GM12878 (cell line): ENCODE data around the gene NCF4. TPM values are rescaled to one million over a fixed set of nuclear protein-coding genes. Genes with fewer than 3 reads are reported as not detected.

Experiments
- BACH1 ChIP-seq: fragments of 450-650 bp; IDR thresholded peaks from 2 replicates; pipeline ENCODE4 v1.6.1; 2017; ENCODE audit warnings: mild to moderate bottlenecking, borderline replicate concordance
- CBFB ChIP-seq: IDR thresholded peaks from 2 replicates; pipeline ENCODE4 v1.6.1; 2016; ENCODE audit warnings: antibody characterized with exemption, low read depth
- CREM ChIP-seq: IDR thresholded peaks from 2 replicates; pipeline ENCODE4 v1.6.1; 2014; ENCODE audit warnings: antibody characterized with exemption, low read depth
- DPF2 ChIP-seq: fragments of 450-650 bp; IDR thresholded peaks from 2 replicates; pipeline ENCODE4 v1.6.1; 2017; ENCODE audit warnings: mild to moderate bottlenecking
- EGR1 ChIP-seq, 2 experiments: IDR thresholded peaks; 1 replicate in 1 of 2; 2 replicates in 1 of 2; pipeline ENCODE4 v1.6.1; 2011 to 2012; ENCODE audit warnings: low read depth in 2 of 2, low read length in 2 of 2, borderline replicate concordance in 1 of 2, mild to moderate bottlenecking in 1 of 2, moderate library complexity in 1 of 2
- ETV6 ChIP-seq, 2 experiments: fragments of 450-650 bp in 1 of 2; IDR thresholded peaks in 1 of 2; conservative IDR thresholded peaks in 1 of 2; 2 replicates each; pipeline ENCODE4 v1.6.1; 2014; ENCODE audit warnings: antibody characterized with exemption in 1 of 2, borderline replicate concordance in 1 of 2, low read depth in 1 of 2, mild to moderate bottlenecking in 1 of 2, moderate library complexity in 1 of 2
- GABPA ChIP-seq: IDR thresholded peaks from 2 replicates; pipeline ENCODE4 v1.6.1; 2014; ENCODE audit warnings: antibody characterized with exemption, low read depth, mild to moderate bottlenecking, inconsistent platforms
- JUNB ChIP-seq: IDR thresholded peaks from 2 replicates; pipeline ENCODE4 v1.6.1; 2016; ENCODE audit warnings: antibody characterized with exemption, mild to moderate bottlenecking
- KLF5 ChIP-seq: fragments of 450-650 bp; IDR thresholded peaks from 2 replicates; pipeline ENCODE4 v1.6.1; 2014; ENCODE audit warnings: mild to moderate bottlenecking; ENCODE audit not compliant: partially characterized antibody
- NFYA ChIP-seq: IDR thresholded peaks from 2 replicates; pipeline ENCODE4 v1.6.1; 2011; ENCODE audit warnings: low read depth, mild to moderate bottlenecking, low read length, improper control_type of control experiment, borderline replicate concordance
- POLR2A ChIP-seq: IDR thresholded peaks from 2 replicates; pipeline ENCODE4 v1.6.1; 2011; ENCODE audit warnings: low read depth, mild to moderate bottlenecking, low read length
- POLR2AphosphoS2 ChIP-seq: IDR thresholded peaks from 2 replicates; pipeline ENCODE4 v1.6.1; 2011; ENCODE audit warnings: low read depth, mild to moderate bottlenecking, low read length, improper control_type of control experiment, moderate library complexity
- RAD51 ChIP-seq: fragments of 450-650 bp; IDR thresholded peaks from 2 replicates; pipeline ENCODE4 v1.6.1; 2016; ENCODE audit warnings: moderate library complexity, mild to moderate bottlenecking, inconsistent platforms
- RFX5 ChIP-seq: IDR thresholded peaks from 2 replicates; pipeline ENCODE4 v1.6.1; 2011; ENCODE audit warnings: low read depth, low read length, improper control_type of control experiment
- SIN3A ChIP-seq: IDR thresholded peaks from 2 replicates; pipeline ENCODE4 v1.6.1; 2012; ENCODE audit warnings: low read depth, low read length, improper control_type of control experiment
- SPI1 ChIP-seq: IDR thresholded peaks from 2 replicates; pipeline ENCODE4 v1.6.1; 2011; ENCODE audit warnings: low read depth, mild to moderate bottlenecking, low read length, moderate library complexity, borderline replicate concordance; ENCODE audit not compliant: insufficient read depth
- SRF ChIP-seq, 2 experiments: IDR thresholded peaks; 2 replicates each; pipeline ENCODE4 v1.6.1; 2011; ENCODE audit warnings: low read depth in 2 of 2, low read length in 2 of 2, mild to moderate bottlenecking in 1 of 2, moderate library complexity in 1 of 2
- TAF1 ChIP-seq: IDR thresholded peaks from 2 replicates; pipeline ENCODE4 v1.6.1; 2011; ENCODE audit warnings: mild to moderate bottlenecking, low read depth, low read length, borderline replicate concordance
- polyA plus RNA-seq, 11 experiments: library from polyadenylated mRNA; depleted of rRNA in 4 of 11; unstranded in 6 of 11; stranded (reverse) in 5 of 11; fragments of >200 nt; fragmentation: Nextera tagmentation in 4 of 11; fragmentation: Illumina TruSeq in 1 of 11; extraction: Ambion mirVana in 4 of 11; extraction: Trizol in 1 of 11; gene quantifications; 1 replicate in 1 of 11; 2 replicates in 10 of 11; pipeline versions ENCODE4 v1.2.1 to v1.2.3, GENCODE V29; 2011 to 2016; ENCODE audit warnings: inconsistent platforms in 2 of 11, missing spikeins in 2 of 11, low read depth in 1 of 11
- total RNA-seq, 4 experiments: library from RNA; depleted of rRNA in 3 of 4; stranded (reverse); fragments of >200 nt in 3 of 4; fragmentation: Illumina TruSeq in 1 of 4; extraction: Trizol in 1 of 4; gene quantifications; 2 replicates each; pipeline versions ENCODE4 v1.2.1 to v1.2.3, GENCODE V29; 2013 to 2021
- TF ChIP-seq, protein P1 (sequence below): IDR thresholded peaks from 2 replicates; pipeline ENCODE4 v1.6.1; 2012; ENCODE audit warnings: improper control_type of control experiment, low read depth, low read length; ENCODE audit not compliant: insufficient replicate concordance
- TF ChIP-seq, protein P2 (sequence below): fragments of 450-650 bp; formaldehyde crosslinking; IDR thresholded peaks from 2 replicates; pipeline ENCODE4 v1.4.0; 2022; ENCODE audit warnings: mild to moderate bottlenecking, moderate library complexity
- TF ChIP-seq, protein P3 (sequence below): fragments of 450-650 bp; IDR thresholded peaks from 2 replicates; pipeline ENCODE4 v1.6.1; 2017; ENCODE audit warnings: low read depth, mild to moderate bottlenecking, moderate library complexity

The NCF4 gene
- total and polyA plus RNA-seq, 10 of the 15 experiments (the other 5 are each of a cell fraction or from before 2014, with no cell fraction given), result 22.9 to 136 (median 72.5) TPM

DNA sequence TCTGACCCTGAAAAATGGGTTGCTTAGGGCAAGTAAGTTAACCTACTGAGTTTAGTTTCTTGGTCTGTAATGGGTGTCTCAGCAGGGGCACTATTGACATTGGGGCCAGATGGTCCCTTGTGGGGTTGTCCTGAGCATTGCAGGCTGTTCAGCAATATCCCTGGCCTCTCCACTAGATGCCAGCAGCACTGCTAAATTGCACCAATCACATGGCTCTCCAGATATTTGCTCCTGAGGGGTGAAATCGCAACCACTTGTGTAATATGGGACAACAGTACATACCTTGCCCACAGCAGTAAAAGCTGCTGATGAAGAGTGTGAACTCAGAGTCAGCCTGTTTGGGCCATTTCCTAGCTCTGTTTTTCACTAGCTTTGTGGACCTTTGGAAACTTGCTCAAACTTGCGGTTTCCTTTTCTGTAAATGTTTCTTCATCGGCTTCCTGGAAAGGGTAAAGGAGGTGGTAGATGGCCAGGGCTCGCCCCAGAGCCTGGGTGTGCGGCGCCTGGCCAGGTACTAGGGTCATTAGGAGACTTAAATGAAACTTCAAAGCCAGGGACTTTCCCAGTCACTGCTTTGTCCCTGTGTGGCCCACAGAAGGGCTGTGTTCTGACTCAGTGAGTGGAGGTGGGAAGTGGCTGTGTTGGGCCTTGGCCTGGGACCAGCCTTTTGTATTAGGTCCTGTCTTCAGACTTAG is 13.0 kb downstream of the NCF4 start (continued):
- TF ChIP-seq, protein P1, sequence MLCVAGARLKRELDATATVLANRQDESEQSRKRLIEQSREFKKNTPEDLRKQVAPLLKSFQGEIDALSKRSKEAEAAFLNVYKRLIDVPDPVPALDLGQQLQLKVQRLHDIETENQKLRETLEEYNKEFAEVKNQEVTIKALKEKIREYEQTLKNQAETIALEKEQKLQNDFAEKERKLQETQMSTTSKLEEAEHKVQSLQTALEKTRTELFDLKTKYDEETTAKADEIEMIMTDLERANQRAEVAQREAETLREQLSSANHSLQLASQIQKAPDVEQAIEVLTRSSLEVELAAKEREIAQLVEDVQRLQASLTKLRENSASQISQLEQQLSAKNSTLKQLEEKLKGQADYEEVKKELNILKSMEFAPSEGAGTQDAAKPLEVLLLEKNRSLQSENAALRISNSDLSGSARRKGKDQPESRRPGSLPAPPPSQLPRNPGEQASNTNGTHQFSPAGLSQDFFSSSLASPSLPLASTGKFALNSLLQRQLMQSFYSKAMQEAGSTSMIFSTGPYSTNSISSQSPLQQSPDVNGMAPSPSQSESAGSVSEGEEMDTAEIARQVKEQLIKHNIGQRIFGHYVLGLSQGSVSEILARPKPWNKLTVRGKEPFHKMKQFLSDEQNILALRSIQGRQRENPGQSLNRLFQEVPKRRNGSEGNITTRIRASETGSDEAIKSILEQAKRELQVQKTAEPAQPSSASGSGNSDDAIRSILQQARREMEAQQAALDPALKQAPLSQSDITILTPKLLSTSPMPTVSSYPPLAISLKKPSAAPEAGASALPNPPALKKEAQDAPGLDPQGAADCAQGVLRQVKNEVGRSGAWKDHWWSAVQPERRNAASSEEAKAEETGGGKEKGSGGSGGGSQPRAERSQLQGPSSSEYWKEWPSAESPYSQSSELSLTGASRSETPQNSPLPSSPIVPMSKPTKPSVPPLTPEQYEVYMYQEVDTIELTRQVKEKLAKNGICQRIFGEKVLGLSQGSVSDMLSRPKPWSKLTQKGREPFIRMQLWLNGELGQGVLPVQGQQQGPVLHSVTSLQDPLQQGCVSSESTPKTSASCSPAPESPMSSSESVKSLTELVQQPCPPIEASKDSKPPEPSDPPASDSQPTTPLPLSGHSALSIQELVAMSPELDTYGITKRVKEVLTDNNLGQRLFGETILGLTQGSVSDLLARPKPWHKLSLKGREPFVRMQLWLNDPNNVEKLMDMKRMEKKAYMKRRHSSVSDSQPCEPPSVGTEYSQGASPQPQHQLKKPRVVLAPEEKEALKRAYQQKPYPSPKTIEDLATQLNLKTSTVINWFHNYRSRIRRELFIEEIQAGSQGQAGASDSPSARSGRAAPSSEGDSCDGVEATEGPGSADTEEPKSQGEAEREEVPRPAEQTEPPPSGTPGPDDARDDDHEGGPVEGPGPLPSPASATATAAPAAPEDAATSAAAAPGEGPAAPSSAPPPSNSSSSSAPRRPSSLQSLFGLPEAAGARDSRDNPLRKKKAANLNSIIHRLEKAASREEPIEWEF, result no peak
- TF ChIP-seq RAD51 (no peak), POLR2AphosphoS2 (no peak), GABPA (no peak), SPI1 (peak; percentile 56; the same call in 1 of the 2 replicates), TAF1 (no peak), POLR2A (no peak), EGR1 (IDR thresholded peaks at IDR 0.05; ENCODE audit: borderline replicate concordance in 1 of 2, low read depth in 2 of 2, low read length in 2 of 2) (no peak), SRF (IDR thresholded peaks at IDR 0.05; ENCODE audit: low read depth in 2 of 2, low read length in 2 of 2) (no peak), KLF5 (no peak), ETV6 (conservative IDR thresholded peaks at IDR 0.05 in 1 of 2, IDR thresholded peaks at IDR 0.05 in 1 of 2; ENCODE audit: borderline replicate concordance in 1 of 2, low read depth in 1 of 2) (peak in 1 of 2 experiments; percentile 80; a peak in 1 of 4 replicates), CREM (0 out of 2 replicates have a peak, but pooled peaks have one; percentile 28), CBFB (0 out of 2 replicates have a peak, but pooled peaks have one; percentile 67), RFX5 (no peak), SIN3A (no peak), NFYA (no peak), DPF2 (0 out of 2 replicates have a peak, but pooled peaks have one; percentile 68), BACH1 (no peak), JUNB (peak; percentile 66)
- TF ChIP-seq, protein P2, sequence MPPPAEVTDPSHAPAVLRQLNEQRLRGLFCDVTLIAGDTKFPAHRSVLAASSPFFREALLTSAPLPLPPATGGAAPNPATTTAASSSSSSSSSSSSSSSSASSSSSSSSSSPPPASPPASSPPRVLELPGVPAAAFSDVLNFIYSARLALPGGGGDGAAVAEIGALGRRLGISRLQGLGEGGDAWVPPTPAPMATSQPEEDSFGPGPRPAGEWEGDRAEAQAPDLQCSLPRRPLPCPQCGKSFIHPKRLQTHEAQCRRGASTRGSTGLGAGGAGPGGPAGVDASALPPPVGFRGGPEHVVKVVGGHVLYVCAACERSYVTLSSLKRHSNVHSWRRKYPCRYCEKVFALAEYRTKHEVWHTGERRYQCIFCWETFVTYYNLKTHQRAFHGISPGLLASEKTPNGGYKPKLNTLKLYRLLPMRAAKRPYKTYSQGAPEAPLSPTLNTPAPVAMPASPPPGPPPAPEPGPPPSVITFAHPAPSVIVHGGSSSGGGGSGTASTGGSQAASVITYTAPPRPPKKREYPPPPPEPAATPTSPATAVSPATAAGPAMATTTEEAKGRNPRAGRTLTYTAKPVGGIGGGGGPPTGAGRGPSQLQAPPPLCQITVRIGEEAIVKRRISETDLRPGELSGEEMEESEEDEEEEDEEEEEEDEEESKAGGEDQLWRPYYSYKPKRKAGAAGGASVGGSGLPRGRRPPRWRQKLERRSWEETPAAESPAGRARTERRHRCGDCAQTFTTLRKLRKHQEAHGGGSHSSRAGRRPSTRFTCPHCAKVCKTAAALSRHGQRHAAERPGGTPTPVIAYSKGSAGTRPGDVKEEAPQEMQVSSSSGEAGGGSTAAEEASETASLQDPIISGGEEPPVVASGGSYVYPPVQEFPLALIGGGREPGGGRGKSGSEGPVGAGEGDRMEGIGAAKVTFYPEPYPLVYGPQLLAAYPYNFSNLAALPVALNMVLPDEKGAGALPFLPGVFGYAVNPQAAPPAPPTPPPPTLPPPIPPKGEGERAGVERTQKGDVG (CRISPR knock-in tag), result no peak
- TF ChIP-seq, protein P3, sequence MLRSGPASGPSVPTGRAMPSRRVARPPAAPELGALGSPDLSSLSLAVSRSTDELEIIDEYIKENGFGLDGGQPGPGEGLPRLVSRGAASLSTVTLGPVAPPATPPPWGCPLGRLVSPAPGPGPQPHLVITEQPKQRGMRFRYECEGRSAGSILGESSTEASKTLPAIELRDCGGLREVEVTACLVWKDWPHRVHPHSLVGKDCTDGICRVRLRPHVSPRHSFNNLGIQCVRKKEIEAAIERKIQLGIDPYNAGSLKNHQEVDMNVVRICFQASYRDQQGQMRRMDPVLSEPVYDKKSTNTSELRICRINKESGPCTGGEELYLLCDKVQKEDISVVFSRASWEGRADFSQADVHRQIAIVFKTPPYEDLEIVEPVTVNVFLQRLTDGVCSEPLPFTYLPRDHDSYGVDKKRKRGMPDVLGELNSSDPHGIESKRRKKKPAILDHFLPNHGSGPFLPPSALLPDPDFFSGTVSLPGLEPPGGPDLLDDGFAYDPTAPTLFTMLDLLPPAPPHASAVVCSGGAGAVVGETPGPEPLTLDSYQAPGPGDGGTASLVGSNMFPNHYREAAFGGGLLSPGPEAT, result peak; percentile 78
- TF ChIP-seq, all 136 proteins: peak for 37
